ENCODE measurements around the gene TMEM45B.

The TMEM45B gene

GRCh38 chr11:129894278-129895125 is 78.9 kb downstream of the TMEM45B start:
- TF ChIP-seq SIN3A (IDR thresholded peaks at IDR 0.05; ENCODE audit: borderline replicate concordance, insufficient read depth, low read length) (no peak), POLR2AphosphoS5 (IDR thresholded peaks at IDR 0.05; ENCODE audit: low read depth, low read length) (no peak), REST (IDR thresholded peaks at IDR 0.05; ENCODE audit: insufficient read depth in 1 of 2, low read depth in 2 of 2, low read length in 2 of 2) (no peak), TAF1 (IDR thresholded peaks at IDR 0.05; ENCODE audit: borderline replicate concordance, insufficient read depth, low read length) (no peak), FOXP2 (optimal IDR thresholded peaks at IDR 0.05; ENCODE audit: borderline replicate concordance, extremely low read depth, extremely low read length, insufficient read depth) (no peak)

GRCh38 chr11:129895126-129896041 is 79.7 kb downstream of the TMEM45B start, which contains the start of gene NFRKB:
TSS of gene NFRKB (minus strand) at chr11:129895578. CDS start at chr11:129892849, 2,729 bp downstream.
- TF ChIP-seq FOXP2 (optimal IDR thresholded peaks at IDR 0.05; ENCODE audit: borderline replicate concordance, extremely low read depth, extremely low read length, insufficient read depth) (no peak), REST (IDR thresholded peaks at IDR 0.05; ENCODE audit: insufficient read depth in 1 of 2, low read depth in 2 of 2, low read length in 2 of 2) (no peak), POLR2AphosphoS5 (IDR thresholded peaks at IDR 0.05; ENCODE audit: low read depth, low read length) (peak; percentile 86), TAF1 (IDR thresholded peaks at IDR 0.05; ENCODE audit: borderline replicate concordance, insufficient read depth, low read length) (0 out of 2 replicates have a peak, but pooled peaks have one; percentile 18), SIN3A (IDR thresholded peaks at IDR 0.05; ENCODE audit: borderline replicate concordance, insufficient read depth, low read length) (peak; percentile 74; the same call in 1 of the 2 replicates)

GRCh38 chr11:129896062-129896461 is 80.4 kb downstream of the TMEM45B start:
- TF ChIP-seq FOXP2 (optimal IDR thresholded peaks at IDR 0.05; ENCODE audit: borderline replicate concordance, extremely low read depth, extremely low read length, insufficient read depth) (no peak), SIN3A (IDR thresholded peaks at IDR 0.05; ENCODE audit: borderline replicate concordance, insufficient read depth, low read length) (no peak), REST (IDR thresholded peaks at IDR 0.05; ENCODE audit: insufficient read depth in 1 of 2, low read depth in 2 of 2, low read length in 2 of 2) (no peak), TAF1 (IDR thresholded peaks at IDR 0.05; ENCODE audit: borderline replicate concordance, insufficient read depth, low read length) (no peak), POLR2AphosphoS5 (IDR thresholded peaks at IDR 0.05; ENCODE audit: low read depth, low read length) (no peak)

GRCh38 chr11:129905402-129905801 is 89.8 kb downstream of the TMEM45B start:
- TF ChIP-seq FOXP2 (optimal IDR thresholded peaks at IDR 0.05; ENCODE audit: borderline replicate concordance, extremely low read depth, extremely low read length, insufficient read depth) (no peak), REST (IDR thresholded peaks at IDR 0.05; ENCODE audit: insufficient read depth in 1 of 2, low read depth in 2 of 2, low read length in 2 of 2) (no peak), SIN3A (IDR thresholded peaks at IDR 0.05; ENCODE audit: borderline replicate concordance, insufficient read depth, low read length) (no peak), POLR2AphosphoS5 (IDR thresholded peaks at IDR 0.05; ENCODE audit: low read depth, low read length) (no peak), TAF1 (IDR thresholded peaks at IDR 0.05; ENCODE audit: borderline replicate concordance, insufficient read depth, low read length) (no peak)
